B cell (primary cell): ENCODE measurements around the gene KAZN. TPM values are rescaled to one million over a fixed set of nuclear protein-coding genes. Genes with fewer than 3 reads are reported as not detected.

ENCODE experiments used
- ATAC-seq: fragments of 200-7000 bp; cut with Tn5 transposase; one replicate; pipeline ENCODE4 v1.10.0; 2021; ENCODE audit warnings: low read depth, mild to moderate bottlenecking, moderate number of reproducible peaks, moderate library complexity
- CTCF ChIA-PET: fragments of 350-600 bp; sonication (Branson Sonifier 250); formaldehyde crosslinking; loops from one replicate; lab custom pipeline; 2021; ENCODE audit warnings: antibody characterized with exemption, inconsistent platforms; lab: Charles Lee
- POLR2A ChIA-PET: fragments of 350-600 bp; sonication (Branson Sonifier 250); formaldehyde crosslinking; loops from one replicate; lab custom pipeline; 2021; ENCODE audit warnings: antibody characterized with exemption; lab: Charles Lee
- DNase-seq: peaks from one replicate; pipeline ENCODE4 v3.0.0; 2013
- H2AFZ ChIP-seq: 2 replicates; pipeline ENCODE4 v1.6.1; 2012; ENCODE audit warnings: mild to moderate bottlenecking, low read depth, low read length; ENCODE audit not compliant: insufficient read depth, poor library complexity, severe bottlenecking
- H3K27ac ChIP-seq, 2 donors: 1 replicate in 1 of 2; 2 replicates in 1 of 2; pipeline ENCODE4 v1.5.1; 2012 to 2013; ENCODE audit warnings: low read length in 2 of 2, mild to moderate bottlenecking in 2 of 2, moderate library complexity in 1 of 2
- H3K27me3 ChIP-seq, 4 experiments: fragments of 200-600 bp in 1 of 4; sonication (generic) in 1 of 4; replicated peaks in 1 of 4; 1 replicate in 2 of 4; 2 replicates in 2 of 4; pipeline versions ENCODE4 v1.6.1 to v1.7.0; 2013 to 2016; ENCODE audit warnings: low read length in 3 of 4, mild to moderate bottlenecking in 2 of 4, mixed read lengths in 1 of 4, moderate library complexity in 1 of 4; ENCODE audit not compliant: insufficient read depth in 4 of 4, control insufficient read depth in 3 of 4; ENCODE audit errors: control extremely low read depth in 1 of 4
- H3K36me3 ChIP-seq, 2 experiments: replicated peaks in 1 of 2; 1 replicate in 1 of 2; 2 replicates in 1 of 2; pipeline versions ENCODE4 v1.6.1 to v1.7.1; 2013; ENCODE audit warnings: low read length in 1 of 2; ENCODE audit not compliant: insufficient read depth in 2 of 2, control insufficient read depth in 1 of 2; ENCODE audit errors: control extremely low read depth in 1 of 2, extremely low read depth in 1 of 2
- H3K4me1 ChIP-seq, 2 donors: fragments of 200-600 bp in 1 of 2; sonication (generic) in 1 of 2; 1 replicate in 1 of 2; 2 replicates in 1 of 2; pipeline versions ENCODE4 v1.5.1 to v1.6.1; 2013 to 2017; ENCODE audit warnings: low read length in 2 of 2; ENCODE audit not compliant: control insufficient read depth in 2 of 2, insufficient read depth in 2 of 2
- H3K4me2 ChIP-seq: replicated peaks from 2 replicates; pipeline ENCODE3; 2012; ENCODE audit warnings: mild to moderate bottlenecking, low read depth, low read length; ENCODE audit not compliant: poor library complexity, severe bottlenecking
- H3K4me3 ChIP-seq, 5 experiments: fragments of 200-600 bp in 1 of 5; sonication (generic) in 1 of 5; 1 replicate in 3 of 5; 2 replicates in 2 of 5; pipeline versions ENCODE4 v1.5.1 to v1.7.0; 2011 to 2016; ENCODE audit warnings: low read length in 4 of 5, mild to moderate bottlenecking in 4 of 5, low read depth in 2 of 5, control low read depth in 1 of 5, moderate library complexity in 1 of 5; ENCODE audit not compliant: insufficient read depth in 1 of 5; ENCODE audit errors: control extremely low read depth in 1 of 5, extremely low read depth in 1 of 5
- H3K79me2 ChIP-seq: fragments of 200-600 bp; sonication (generic); one replicate; pipeline ENCODE4 v1.6.0; 2016; ENCODE audit warnings: low read length; ENCODE audit not compliant: control insufficient read depth, insufficient read depth
- H3K9ac ChIP-seq: fragments of 200-600 bp; sonication (generic); 2 replicates; pipeline ENCODE4 v1.6.1; 2017; ENCODE audit warnings: mild to moderate bottlenecking, low read length, moderate library complexity
- H3K9me3 ChIP-seq, 3 donors: one replicate each; pipeline versions ENCODE4 v1.6.1 to v1.7.1; 2013; ENCODE audit warnings: low read length in 2 of 3; ENCODE audit not compliant: control insufficient read depth in 2 of 3, insufficient read depth in 1 of 3; ENCODE audit errors: control extremely low read depth in 1 of 3
- H4K20me1 ChIP-seq: 2 replicates; pipeline ENCODE4 v1.6.0; 2012; ENCODE audit warnings: mild to moderate bottlenecking, low read length; ENCODE audit not compliant: insufficient read depth, control insufficient read depth, poor library complexity, severe bottlenecking
- H3K27ac Mint-ChIP-seq: one replicate; pipeline ENCODE4 v1.8.0; 2021; ENCODE audit warnings: mixed read lengths
- H3K27me3 Mint-ChIP-seq: one replicate; pipeline ENCODE4 v1.8.0; 2021; ENCODE audit warnings: mixed read lengths
- H3K4me1 Mint-ChIP-seq: one replicate; pipeline ENCODE4 v1.8.0; 2021; ENCODE audit warnings: mixed read lengths
- H3K4me3 Mint-ChIP-seq: one replicate; pipeline ENCODE4 v1.8.0; 2021; ENCODE audit warnings: mixed read lengths
- H3K9me3 Mint-ChIP-seq: one replicate; pipeline ENCODE4 v1.8.0; 2022; ENCODE audit warnings: mixed read lengths; ENCODE audit not compliant: insufficient read depth
- EZH2 ChIP-seq: IDR thresholded peaks from 2 replicates; pipeline ENCODE4 v1.6.1; 2012; ENCODE audit warnings: borderline replicate concordance, low read depth, mild to moderate bottlenecking, moderate library complexity, low read length; ENCODE audit not compliant: insufficient read depth, poor library complexity, severe bottlenecking
- WGBS: methylation state at CpG from one replicate; pipeline ENCODE4 v1.1.5; 2013; ENCODE audit warnings: missing lambda C conversion rate; ENCODE audit not compliant: insufficient coverage; 5-methylcytosine and 5-hydroxymethylcytosine counted together
- intact Hi-C: fragments of 100-400 bp; cut with micrococcal nuclease; formaldehyde crosslinking; loops from one replicate; pipeline ENCODE4 v1.10.0; 2022
- polyA plus RNA-seq: library from polyadenylated mRNA; depleted of rRNA; stranded (reverse); fragments of >200 nt; gene quantifications from 2 replicates; pipeline ENCODE4 v1.2.3, GENCODE V29; 2012
- total RNA-seq, 2 donors: library from RNA; stranded (reverse); fragments of 120-200 nt in 1 of 2; gene quantifications; 1 replicate in 1 of 2; 2 replicates in 1 of 2; pipeline versions ENCODE4 v1.2.3 to v1.2.4, GENCODE V29; 2013 to 2022
- TF ChIP-seq, protein P1 (sequence below): fragments of 200-600 bp; IDR thresholded peaks from one replicate; pipeline ENCODE4 v1.8.0; 2022; ENCODE audit warnings: antibody characterized with exemption, mild to moderate bottlenecking

KAZN gene
- total and polyA plus RNA-seq, 2 donors (not counting 1 experiment from before 2014, with no cell fraction given) = 0.13 to 0.39 TPM

DNA sequence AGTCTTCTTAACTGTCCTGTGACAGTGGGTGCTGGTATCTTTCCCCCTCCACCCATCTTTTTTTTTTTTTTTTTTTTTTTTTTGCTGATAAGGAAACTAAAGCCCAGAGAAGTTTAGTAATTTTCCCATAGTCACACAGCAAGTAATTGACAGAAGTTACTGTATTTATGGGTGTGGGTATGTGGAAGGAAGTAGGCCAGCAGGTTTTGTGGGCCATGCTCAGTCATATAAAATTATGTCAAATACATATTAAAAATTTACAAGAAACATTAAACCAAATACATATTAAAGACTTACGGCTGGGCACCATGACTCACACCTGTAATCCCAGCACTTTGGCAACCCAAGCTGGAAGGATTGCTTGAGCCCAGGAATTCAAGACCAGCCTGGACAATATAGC is 51.5 kb downstream of the KAZN start:
- POLR2A ChIA-PET = no interaction called here
- H3K4me2 ChIP-seq = no peak overlapping the region
- intact Hi-C loops = no loop called here
- H3K4me1 ChIP-seq = no peaks in the 10 kb centered on the region
- no peaks in the 10 kb centered on the region for H3K4me1 Mint-ChIP-seq
- H3K9ac ChIP-seq = no peak overlapping the region
- no peaks in the 10 kb centered on the region for H3K27me3 ChIP-seq
- no peaks in the 10 kb centered on the region for H3K79me2 ChIP-seq
- H3K4me3 Mint-ChIP-seq = no peak overlapping the region
- WGBS = 100% methylated on average over 1 of the region's 1 CpG
- H4K20me1 ChIP-seq = no peaks in the 10 kb centered on the region
- CTCF ChIA-PET = no interaction called here
- no peak overlapping the region for H3K27ac Mint-ChIP-seq
- H3K27me3 Mint-ChIP-seq = peaks cover 9% of the 10 kb centered on the region
- H2AFZ ChIP-seq = no peak overlapping the region
- no peak overlapping the region for H3K27ac ChIP-seq
- H3K36me3 ChIP-seq = no peaks in the 10 kb centered on the region
- DNase-seq (no peak), ATAC-seq (no peak)
- H3K4me3 ChIP-seq = no peak overlapping the region
- no peaks in the 10 kb centered on the region for H3K9me3 ChIP-seq
- peaks cover 5% of the 10 kb centered on the region for H3K9me3 Mint-ChIP-seq
- TF ChIP-seq, protein P1, sequence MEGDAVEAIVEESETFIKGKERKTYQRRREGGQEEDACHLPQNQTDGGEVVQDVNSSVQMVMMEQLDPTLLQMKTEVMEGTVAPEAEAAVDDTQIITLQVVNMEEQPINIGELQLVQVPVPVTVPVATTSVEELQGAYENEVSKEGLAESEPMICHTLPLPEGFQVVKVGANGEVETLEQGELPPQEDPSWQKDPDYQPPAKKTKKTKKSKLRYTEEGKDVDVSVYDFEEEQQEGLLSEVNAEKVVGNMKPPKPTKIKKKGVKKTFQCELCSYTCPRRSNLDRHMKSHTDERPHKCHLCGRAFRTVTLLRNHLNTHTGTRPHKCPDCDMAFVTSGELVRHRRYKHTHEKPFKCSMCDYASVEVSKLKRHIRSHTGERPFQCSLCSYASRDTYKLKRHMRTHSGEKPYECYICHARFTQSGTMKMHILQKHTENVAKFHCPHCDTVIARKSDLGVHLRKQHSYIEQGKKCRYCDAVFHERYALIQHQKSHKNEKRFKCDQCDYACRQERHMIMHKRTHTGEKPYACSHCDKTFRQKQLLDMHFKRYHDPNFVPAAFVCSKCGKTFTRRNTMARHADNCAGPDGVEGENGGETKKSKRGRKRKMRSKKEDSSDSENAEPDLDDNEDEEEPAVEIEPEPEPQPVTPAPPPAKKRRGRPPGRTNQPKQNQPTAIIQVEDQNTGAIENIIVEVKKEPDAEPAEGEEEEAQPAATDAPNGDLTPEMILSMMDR = no peak
- TF ChIP-seq EZH2 = no peak

DNA sequence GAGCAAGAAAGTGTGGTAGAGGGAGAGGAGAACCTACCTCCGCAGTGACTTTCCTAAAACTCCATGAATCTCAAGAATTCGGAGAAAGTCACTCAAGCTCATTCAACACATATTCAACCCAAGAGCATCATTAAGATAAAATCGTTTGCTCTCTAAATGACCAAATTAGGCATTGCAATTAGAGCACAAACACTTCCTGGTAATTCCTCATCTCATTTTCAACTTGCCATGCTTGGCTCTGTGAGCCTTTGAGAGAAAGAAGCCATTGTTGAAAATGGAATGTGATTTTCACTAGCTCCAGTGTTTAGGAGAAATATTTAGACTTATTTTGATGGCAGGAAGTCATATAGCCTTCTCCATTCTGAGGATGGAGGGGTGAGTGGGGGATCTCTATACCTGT is 52.5 kb downstream of the KAZN start:
- Mint-ChIP-seq H3K27ac (no peak overlapping the region), H3K9me3 (no peaks in the 10 kb centered on the region), H3K4me3 (no peak overlapping the region), H3K27me3 (peaks cover 16% of the 10 kb centered on the region), H3K4me1 (no peaks in the 10 kb centered on the region)
- CTCF ChIA-PET = no interaction called here
- POLR2A ChIA-PET = no interaction called here
- 83% methylated on average over 1 of the region's 3 CpGs for WGBS
- no peaks in the 10 kb centered on the region for H3K9me3 ChIP-seq
- H3K4me2 ChIP-seq = no peak overlapping the region
- intact Hi-C loops = no loop called here
- no peaks in the 10 kb centered on the region for H3K36me3 ChIP-seq
- no peak for DNase-seq
- no peak overlapping the region for H3K4me3 ChIP-seq
- no peak overlapping the region for H2AFZ ChIP-seq
- H3K27me3 ChIP-seq = no peaks in the 10 kb centered on the region
- H4K20me1 ChIP-seq = no peaks in the 10 kb centered on the region
- no peak for ATAC-seq
- no peak overlapping the region for H3K27ac ChIP-seq
- H3K4me1 ChIP-seq = no peaks in the 10 kb centered on the region
- TF ChIP-seq, protein P1 = no peak
- no peak for TF ChIP-seq EZH2
- H3K9ac ChIP-seq = no peak overlapping the region
- no peaks in the 10 kb centered on the region for H3K79me2 ChIP-seq
